ENCODE data around the gene SAP30BP.

DNA sequence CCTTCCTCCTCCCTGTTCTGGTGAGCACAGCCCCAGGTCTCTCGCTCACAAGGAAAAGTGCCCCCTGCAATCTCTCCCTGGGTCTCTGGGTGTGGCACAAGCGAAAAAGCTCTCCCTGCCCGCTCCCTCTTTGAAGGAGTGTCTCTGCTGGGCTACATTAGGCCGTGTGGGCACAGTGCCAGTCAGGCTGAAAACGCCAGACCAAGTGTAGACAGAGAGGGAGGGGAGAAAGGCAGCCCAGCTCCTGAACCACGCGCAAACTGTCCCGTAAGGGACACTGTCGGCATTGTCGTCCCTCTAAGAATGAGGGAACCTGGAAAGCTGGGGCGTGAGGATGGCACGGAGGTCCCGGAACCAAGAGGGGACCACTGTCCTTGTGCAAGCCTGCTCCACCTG is 30.0 kb upstream of the SAP30BP start:
- TF ChIP-seq, protein P1, sequence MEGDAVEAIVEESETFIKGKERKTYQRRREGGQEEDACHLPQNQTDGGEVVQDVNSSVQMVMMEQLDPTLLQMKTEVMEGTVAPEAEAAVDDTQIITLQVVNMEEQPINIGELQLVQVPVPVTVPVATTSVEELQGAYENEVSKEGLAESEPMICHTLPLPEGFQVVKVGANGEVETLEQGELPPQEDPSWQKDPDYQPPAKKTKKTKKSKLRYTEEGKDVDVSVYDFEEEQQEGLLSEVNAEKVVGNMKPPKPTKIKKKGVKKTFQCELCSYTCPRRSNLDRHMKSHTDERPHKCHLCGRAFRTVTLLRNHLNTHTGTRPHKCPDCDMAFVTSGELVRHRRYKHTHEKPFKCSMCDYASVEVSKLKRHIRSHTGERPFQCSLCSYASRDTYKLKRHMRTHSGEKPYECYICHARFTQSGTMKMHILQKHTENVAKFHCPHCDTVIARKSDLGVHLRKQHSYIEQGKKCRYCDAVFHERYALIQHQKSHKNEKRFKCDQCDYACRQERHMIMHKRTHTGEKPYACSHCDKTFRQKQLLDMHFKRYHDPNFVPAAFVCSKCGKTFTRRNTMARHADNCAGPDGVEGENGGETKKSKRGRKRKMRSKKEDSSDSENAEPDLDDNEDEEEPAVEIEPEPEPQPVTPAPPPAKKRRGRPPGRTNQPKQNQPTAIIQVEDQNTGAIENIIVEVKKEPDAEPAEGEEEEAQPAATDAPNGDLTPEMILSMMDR (IDR thresholded peaks at IDR 0.05) = no peak
- TF ChIP-seq POLR2A (IDR thresholded peaks at IDR 0.05) = no peak

All from lower leg skin (tissue), 3 donors.